HepG2 (cell line): ENCODE measurements around the gene MADD. TPM values are rescaled to one million over a fixed set of nuclear protein-coding genes. Genes with fewer than 3 reads are reported as not detected.
A peak's percentile ranks its signal among the peaks of the same experiment; 100 is the strongest.

Experiments
- BORCS8-MEF2B ChIP-seq: sonication (generic); formaldehyde crosslinking; IDR thresholded peaks from 2 replicates; pipeline ENCODE4 v1.8.0; 2022; ENCODE audit warnings: mild to moderate bottlenecking, missing genetic modification reagents
- EED ChIP-seq: sonication (generic); formaldehyde crosslinking; IDR thresholded peaks from 2 replicates; pipeline ENCODE4 v1.5.0; 2020; ENCODE audit warnings: mild to moderate bottlenecking, missing genetic modification reagents
- GABPB1 ChIP-seq: IDR thresholded peaks from 2 replicates; pipeline ENCODE4 v1.6.1; 2016; ENCODE audit warnings: mild to moderate bottlenecking, missing genetic modification reagents, moderate library complexity, missing compliant biosample characterization
- GRHL1 ChIP-seq: sonication (generic); formaldehyde crosslinking; conservative IDR thresholded peaks from 2 replicates; pipeline ENCODE4 v1.8.0; 2022; ENCODE audit warnings: missing genetic modification reagents
- JARID2 ChIP-seq: sonication (generic); formaldehyde crosslinking; IDR thresholded peaks from 2 replicates; pipeline ENCODE4 v1.8.1; 2023; ENCODE audit warnings: missing genetic modification reagents, inconsistent platforms; ENCODE audit not compliant: insufficient replicate concordance
- JUND ChIP-seq: sonication (generic); formaldehyde crosslinking; IDR thresholded peaks from 2 replicates; pipeline ENCODE4 v1.8.0; 2022; ENCODE audit warnings: mild to moderate bottlenecking, missing genetic modification reagents
- NFKB2 ChIP-seq: sonication (generic); formaldehyde crosslinking; IDR thresholded peaks from 2 replicates; pipeline ENCODE4 v1.4.0; 2020; ENCODE audit warnings: missing genetic modification reagents, borderline replicate concordance
- PHF21A ChIP-seq: sonication (generic); formaldehyde crosslinking; IDR thresholded peaks from 2 replicates; pipeline ENCODE4 v1.5.0; 2020; ENCODE audit warnings: mild to moderate bottlenecking, missing genetic modification reagents
- RAD21 ChIP-seq: fragments of 450-650 bp; formaldehyde crosslinking; IDR thresholded peaks from 2 replicates; pipeline ENCODE4 v1.5.0; 2020; ENCODE audit warnings: mild to moderate bottlenecking
- TCF7 ChIP-seq: sonication (generic); IDR thresholded peaks from 2 replicates; pipeline ENCODE4 v1.6.1; 2016; ENCODE audit warnings: antibody characterized with exemption, low read depth
- THAP11 ChIP-seq: IDR thresholded peaks from 2 replicates; pipeline ENCODE4 v1.6.1; 2016; ENCODE audit warnings: missing biosample characterization, missing genetic modification reagents
- ZC3H13 ChIP-seq: sonication (generic); formaldehyde crosslinking; IDR thresholded peaks from 2 replicates; pipeline ENCODE4 v1.8.1; 2023; ENCODE audit warnings: mild to moderate bottlenecking, missing genetic modification reagents, moderate library complexity
- ZNF256 ChIP-seq: sonication (generic); formaldehyde crosslinking; conservative IDR thresholded peaks from 2 replicates; pipeline ENCODE4 v1.4.0; 2020; ENCODE audit warnings: missing genetic modification reagents
- ZNF441 ChIP-seq: sonication (generic); formaldehyde crosslinking; IDR thresholded peaks from 2 replicates; pipeline ENCODE4 v1.7.0; 2021; ENCODE audit warnings: missing genetic modification reagents, borderline replicate concordance
- ZNF724P ChIP-seq: sonication (generic); formaldehyde crosslinking; IDR thresholded peaks from 2 replicates; pipeline ENCODE4 v1.8.0; 2022; ENCODE audit warnings: missing genetic modification reagents, borderline replicate concordance
- ZSCAN29 ChIP-seq: sonication (generic); formaldehyde crosslinking; conservative IDR thresholded peaks from 2 replicates; pipeline ENCODE4 v1.4.0; 2020; ENCODE audit warnings: mild to moderate bottlenecking, missing genetic modification reagents
- polyA plus RNA-seq, 8 experiments: library from polyadenylated mRNA; depleted of rRNA in 3 of 8; stranded (reverse) in 7 of 8; unstranded in 1 of 8; fragments of >200 nt; fragmentation: Illumina TruSeq in 4 of 8; extraction: Trizol in 4 of 8; gene quantifications; 2 replicates each; pipeline versions ENCODE4 v1.2.1 to v1.2.3, GENCODE V29; 2011 to 2016; ENCODE audit warnings: low read depth in 4 of 8, missing spikeins in 1 of 8, mixed read lengths in 1 of 8; ENCODE audit not compliant: insufficient read depth in 1 of 8
- total RNA-seq, 5 experiments: library from RNA; depleted of rRNA; stranded (reverse); fragments of >200 nt; fragmentation: Illumina TruSeq; extraction: Trizol; gene quantifications; 2 replicates each; pipeline ENCODE4 v1.2.3, GENCODE V29; 2016; ENCODE audit warnings: low read depth in 1 of 5
- TF ChIP-seq, protein P1 (sequence below): sonication (generic); formaldehyde crosslinking; IDR thresholded peaks from 2 replicates; pipeline ENCODE4 v1.4.0; 2020; ENCODE audit warnings: missing genetic modification reagents, borderline replicate concordance
- TF ChIP-seq, protein P2 (sequence below): sonication (generic); formaldehyde crosslinking; IDR thresholded peaks from 2 replicates; pipeline ENCODE4 v1.4.0; 2020; ENCODE audit warnings: missing genetic modification reagents
- TF ChIP-seq, protein P3 (sequence below): sonication (generic); formaldehyde crosslinking; IDR thresholded peaks from 2 replicates; pipeline ENCODE4 v1.8.0; 2022; ENCODE audit warnings: missing genetic modification reagents, mild to moderate bottlenecking, borderline replicate concordance

MADD gene
- total and polyA plus RNA-seq, 2 of the 13 experiments (the other 11 are each of a cell fraction or from before 2014, with no cell fraction given): 18.0 to 29.2 TPM

GRCh38 chr11:47373876-47374719 lies 104.2 kb downstream of the MADD start (continued):
- TF ChIP-seq BORCS8-MEF2B (CRISPR knock-in tag) (peak; percentile 38; the same call in 1 of the 2 replicates), EED (no peak), JARID2 (no peak), ZNF441 (CRISPR knock-in tag) (no peak), ZSCAN29 (no peak), TCF7 (no peak), NFKB2 (CRISPR knock-in tag) (peak; percentile 39; the same call in 1 of the 2 replicates), JUND (CRISPR knock-in tag) (no peak), GRHL1 (CRISPR knock-in tag) (no peak), ZNF724P (CRISPR knock-in tag) (no peak), RAD21 (CRISPR knock-in tag) (peak; percentile 85), THAP11 (CRISPR knock-in tag) (peak; percentile 18; the same call in 1 of the 2 replicates), ZC3H13 (CRISPR knock-in tag) (no peak), GABPB1 (CRISPR knock-in tag) (peak; percentile 42), ZNF256 (no peak), PHF21A (CRISPR knock-in tag) (no peak)
- TF ChIP-seq, protein P1, sequence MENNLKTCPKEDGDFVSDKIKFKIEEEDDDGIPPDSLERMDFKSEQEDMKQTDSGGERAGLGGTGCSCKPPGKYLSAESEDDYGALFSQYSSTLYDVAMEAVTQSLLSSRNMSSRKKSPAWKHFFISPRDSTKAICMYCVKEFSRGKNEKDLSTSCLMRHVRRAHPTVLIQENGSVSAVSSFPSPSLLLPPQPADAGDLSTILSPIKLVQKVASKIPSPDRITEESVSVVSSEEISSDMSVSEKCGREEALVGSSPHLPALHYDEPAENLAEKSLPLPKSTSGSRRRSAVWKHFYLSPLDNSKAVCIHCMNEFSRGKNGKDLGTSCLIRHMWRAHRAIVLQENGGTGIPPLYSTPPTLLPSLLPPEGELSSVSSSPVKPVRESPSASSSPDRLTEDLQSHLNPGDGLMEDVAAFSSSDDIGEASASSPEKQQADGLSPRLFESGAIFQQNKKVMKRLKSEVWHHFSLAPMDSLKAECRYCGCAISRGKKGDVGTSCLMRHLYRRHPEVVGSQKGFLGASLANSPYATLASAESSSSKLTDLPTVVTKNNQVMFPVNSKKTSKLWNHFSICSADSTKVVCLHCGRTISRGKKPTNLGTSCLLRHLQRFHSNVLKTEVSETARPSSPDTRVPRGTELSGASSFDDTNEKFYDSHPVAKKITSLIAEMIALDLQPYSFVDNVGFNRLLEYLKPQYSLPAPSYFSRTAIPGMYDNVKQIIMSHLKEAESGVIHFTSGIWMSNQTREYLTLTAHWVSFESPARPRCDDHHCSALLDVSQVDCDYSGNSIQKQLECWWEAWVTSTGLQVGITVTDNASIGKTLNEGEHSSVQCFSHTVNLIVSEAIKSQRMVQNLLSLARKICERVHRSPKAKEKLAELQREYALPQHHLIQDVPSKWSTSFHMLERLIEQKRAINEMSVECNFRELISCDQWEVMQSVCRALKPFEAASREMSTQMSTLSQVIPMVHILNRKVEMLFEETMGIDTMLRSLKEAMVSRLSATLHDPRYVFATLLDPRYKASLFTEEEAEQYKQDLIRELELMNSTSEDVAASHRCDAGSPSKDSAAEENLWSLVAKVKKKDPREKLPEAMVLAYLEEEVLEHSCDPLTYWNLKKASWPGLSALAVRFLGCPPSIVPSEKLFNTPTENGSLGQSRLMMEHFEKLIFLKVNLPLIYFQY: peak; percentile 75
- TF ChIP-seq, protein P2, sequence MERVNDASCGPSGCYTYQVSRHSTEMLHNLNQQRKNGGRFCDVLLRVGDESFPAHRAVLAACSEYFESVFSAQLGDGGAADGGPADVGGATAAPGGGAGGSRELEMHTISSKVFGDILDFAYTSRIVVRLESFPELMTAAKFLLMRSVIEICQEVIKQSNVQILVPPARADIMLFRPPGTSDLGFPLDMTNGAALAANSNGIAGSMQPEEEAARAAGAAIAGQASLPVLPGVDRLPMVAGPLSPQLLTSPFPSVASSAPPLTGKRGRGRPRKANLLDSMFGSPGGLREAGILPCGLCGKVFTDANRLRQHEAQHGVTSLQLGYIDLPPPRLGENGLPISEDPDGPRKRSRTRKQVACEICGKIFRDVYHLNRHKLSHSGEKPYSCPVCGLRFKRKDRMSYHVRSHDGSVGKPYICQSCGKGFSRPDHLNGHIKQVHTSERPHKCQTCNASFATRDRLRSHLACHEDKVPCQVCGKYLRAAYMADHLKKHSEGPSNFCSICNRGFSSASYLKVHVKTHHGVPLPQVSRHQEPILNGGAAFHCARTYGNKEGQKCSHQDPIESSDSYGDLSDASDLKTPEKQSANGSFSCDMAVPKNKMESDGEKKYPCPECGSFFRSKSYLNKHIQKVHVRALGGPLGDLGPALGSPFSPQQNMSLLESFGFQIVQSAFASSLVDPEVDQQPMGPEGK (CRISPR knock-in tag): peak; percentile 44; the same call in 1 of the 2 replicates
- TF ChIP-seq, protein P3, sequence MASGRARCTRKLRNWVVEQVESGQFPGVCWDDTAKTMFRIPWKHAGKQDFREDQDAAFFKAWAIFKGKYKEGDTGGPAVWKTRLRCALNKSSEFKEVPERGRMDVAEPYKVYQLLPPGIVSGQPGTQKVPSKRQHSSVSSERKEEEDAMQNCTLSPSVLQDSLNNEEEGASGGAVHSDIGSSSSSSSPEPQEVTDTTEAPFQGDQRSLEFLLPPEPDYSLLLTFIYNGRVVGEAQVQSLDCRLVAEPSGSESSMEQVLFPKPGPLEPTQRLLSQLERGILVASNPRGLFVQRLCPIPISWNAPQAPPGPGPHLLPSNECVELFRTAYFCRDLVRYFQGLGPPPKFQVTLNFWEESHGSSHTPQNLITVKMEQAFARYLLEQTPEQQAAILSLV: no peak
